ENCODE results near the gene ST3GAL4.
"Not testable (repeated sequence)": the region's sequence is repeated elsewhere in the genome, so short reads cannot be mapped to it uniquely, and the experiment has no call there.

ST3GAL4 gene, protein sequence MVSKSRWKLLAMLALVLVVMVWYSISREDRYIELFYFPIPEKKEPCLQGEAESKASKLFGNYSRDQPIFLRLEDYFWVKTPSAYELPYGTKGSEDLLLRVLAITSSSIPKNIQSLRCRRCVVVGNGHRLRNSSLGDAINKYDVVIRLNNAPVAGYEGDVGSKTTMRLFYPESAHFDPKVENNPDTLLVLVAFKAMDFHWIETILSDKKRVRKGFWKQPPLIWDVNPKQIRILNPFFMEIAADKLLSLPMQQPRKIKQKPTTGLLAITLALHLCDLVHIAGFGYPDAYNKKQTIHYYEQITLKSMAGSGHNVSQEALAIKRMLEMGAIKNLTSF

DNA sequence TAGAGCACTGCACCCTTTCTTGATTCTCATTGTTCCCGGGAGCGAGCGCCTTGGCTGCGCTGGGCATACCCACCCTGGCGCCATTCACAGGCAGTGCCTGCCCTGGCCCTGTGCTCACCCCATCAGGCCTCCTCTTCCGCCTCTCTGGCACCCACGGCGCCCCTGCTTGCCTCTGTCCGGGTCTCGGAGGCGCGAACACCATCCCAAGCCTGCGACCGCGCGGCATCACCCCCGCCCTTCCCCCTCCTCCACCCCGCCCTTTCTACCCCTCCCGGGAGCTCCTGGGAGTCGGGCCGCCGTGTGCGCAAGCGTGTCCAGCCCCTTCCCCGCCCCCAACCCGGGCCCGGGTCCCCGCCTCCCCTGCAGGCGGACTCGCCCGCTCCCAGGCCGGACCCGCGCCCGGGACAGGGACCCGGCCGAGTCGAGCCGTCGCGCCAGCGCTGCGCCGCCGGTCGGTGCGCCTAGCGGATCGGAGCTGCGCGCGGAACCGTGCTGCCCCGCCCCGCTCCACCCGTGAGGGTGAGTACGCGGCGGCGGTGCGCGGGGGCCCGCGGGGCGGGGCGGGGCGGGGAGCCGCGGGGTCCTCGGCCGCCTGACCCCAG is at the start of gene ST3GAL4:
Gene ST3GAL4 (plus strand): TSS at position 363 of the 602 bp plus-strand sequence. CDS start 50,470 bp downstream, outside the sequence.
- peak; percentile 39 for DNase-seq

DNA sequence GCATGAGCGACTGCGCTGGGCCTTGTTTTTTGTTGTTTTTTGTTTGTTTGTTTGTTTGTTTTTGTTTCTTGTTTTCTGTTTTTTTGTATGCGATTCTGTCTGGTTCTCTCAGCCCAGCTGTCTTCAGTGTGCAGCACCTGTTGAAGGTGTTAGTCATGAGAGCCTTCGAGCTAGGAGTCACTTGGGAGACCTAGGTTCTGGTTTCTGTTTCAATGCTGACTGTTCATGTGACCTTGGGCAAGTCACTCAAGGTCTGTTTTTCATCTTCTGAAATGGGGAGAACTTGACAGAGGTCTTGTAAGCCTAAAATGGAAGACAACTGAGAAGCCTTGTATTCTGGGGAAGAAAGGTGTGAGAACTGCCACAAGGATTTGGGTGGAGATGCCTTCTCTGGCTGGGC is 49.8 kb upstream of the ST3GAL4 start:
- DNase-seq: no peak

DNA sequence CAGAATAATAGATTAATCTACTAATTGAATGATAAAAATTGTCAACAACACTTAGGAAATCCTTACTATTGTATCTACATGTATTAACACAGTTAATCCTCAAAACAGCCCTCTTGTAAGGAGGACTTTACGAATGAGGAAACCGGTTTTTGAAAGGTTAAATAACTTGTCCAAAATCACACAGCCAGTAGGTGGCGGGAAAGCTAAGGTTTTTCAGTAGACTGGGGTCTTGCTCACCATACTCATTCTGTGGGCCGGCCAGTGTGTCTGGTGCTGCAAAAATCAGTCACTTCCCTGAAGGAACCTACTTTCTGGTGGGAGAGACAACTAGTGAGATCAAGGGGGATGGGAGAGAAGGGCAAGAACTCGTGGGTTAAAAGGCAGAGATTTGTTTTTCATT is 47.8 kb upstream of the ST3GAL4 start:
- peak; percentile 48 for DNase-seq

DNA sequence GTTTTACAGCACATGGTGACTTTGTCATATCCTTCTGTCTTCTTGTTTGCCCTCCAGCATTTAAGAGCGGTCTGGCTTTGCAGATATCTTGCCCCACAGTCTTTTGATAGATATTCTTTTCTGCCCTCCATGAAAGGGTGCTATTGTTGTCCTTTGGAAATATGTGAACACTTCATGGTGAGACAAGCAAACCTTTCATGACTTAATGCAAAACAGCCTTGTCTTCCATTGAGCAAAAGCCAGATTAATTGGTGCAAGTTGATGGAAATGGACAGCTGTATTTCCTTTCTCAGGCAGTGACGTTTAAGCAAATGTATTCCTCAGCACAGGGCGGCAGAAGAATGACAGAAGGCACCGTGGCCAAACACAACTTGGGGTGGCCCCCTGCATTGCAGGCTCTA is 47.2 kb upstream of the ST3GAL4 start:
- no peak for DNase-seq

- DNase-seq: not testable (repeated sequence)
Observed at GRCh38 chr11:126308771-126309170, 46.7 kb upstream of the ST3GAL4 start.

- peak; percentile 75 for DNase-seq
Observed at GRCh38 chr11:126310200-126310991, 45.1 kb upstream of the ST3GAL4 start.

GRCh38 chr11:126310992-126311310 is 44.5 kb upstream of the ST3GAL4 start:
- DNase-seq: no peak

- peak; percentile 38 for DNase-seq
Observed at GRCh38 chr11:126311401-126312291, 43.8 kb upstream of the ST3GAL4 start.

DNA sequence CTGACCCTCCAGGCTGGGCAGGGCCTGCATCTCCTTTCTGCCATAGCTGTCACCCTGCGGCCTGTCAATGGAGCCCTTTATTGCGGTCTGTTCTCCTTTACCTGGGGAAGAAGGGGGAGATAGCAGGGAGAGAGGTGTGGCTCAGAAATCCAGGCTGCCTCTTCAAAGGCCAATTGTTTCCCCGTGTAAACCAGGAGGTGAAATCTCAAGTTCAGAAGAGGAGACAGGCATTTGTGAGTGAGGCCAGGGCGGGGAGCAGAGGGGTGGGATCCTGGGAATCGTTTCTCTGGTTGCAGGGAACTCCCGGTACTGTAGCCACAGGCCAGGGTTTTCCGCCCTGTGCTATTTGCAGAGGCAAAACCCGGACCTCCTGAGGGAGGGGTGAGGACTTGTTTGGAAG is 42.5 kb upstream of the ST3GAL4 start:
- DNase-seq: no peak

DNA sequence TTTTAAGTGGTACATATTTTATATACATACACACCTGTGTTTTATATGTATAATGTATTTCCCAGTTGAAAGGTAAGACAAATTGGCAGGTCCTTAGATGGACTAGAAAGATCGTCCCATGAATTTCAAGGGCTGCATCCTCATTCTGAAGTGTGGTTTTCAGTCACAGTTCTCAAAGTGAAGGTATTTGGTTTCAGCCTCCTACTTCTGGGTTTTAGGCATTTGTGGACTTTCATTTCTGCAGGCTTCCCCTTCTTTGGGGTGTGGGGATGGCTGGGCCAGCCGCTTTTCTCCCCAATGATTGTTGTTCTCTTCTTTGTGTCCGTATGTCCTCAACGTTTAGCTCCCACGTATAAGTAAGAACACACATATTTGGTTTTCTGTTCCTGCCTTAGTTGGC is 41.7 kb upstream of the ST3GAL4 start:
- DNase-seq: no peak

DNA sequence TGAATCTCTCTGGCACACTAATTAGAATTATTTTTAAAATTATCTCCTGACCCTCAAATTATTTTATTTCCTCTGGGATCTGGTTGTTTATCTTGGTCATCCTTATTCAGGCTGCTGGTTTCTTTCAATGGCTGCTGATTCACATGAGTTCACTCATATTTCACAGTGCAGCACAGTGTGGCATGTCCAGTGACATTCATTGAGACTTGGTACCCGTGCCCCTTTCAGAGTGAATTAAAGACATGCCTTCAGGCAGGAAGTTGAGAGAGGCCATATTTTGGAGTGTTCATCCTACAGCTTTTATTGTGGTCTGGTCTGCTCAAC is 38.1 kb upstream of the ST3GAL4 start:
- DNase-seq: no peak

DNA sequence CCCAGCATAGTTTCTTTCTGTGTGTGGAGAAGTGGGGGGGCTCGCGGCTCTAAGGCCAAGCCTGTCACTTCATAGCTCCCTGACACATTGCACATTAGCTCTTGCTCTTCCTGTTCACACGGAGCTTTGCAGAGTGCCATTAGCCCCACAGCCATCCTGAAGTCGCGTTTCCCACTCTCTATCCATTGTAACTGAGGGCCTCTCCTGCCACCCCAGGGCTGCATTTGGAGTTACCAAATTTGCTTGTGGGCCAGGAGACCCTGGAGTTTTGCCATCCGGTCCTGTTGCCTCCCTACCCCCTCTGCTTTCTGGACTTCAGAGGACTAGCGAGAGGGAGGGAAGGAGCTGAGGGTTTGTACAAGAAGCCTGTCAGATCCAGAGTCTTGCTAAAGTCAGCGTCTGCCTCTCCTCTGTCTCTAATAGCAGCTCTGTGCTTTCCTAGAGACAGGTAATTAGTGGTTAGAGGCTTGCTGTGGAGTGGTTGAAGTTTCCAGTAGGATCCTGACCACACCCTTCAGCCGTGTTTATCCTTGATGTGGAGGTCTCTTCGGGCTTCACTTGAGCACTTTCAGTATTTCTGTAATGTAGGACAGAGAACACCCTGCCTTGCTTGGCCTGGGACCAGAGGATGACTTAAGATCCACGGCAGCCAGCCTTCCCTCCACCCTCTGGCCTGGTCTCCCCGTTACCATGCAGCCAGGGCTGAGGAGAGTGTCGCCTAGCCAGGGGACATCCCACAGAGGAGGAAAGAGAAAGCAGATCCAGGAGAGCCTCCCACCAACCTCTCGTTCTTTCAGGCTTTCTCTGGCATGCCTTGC is 37.5 kb upstream of the ST3GAL4 start:
- DNase-seq: peak; percentile 47

DNA sequence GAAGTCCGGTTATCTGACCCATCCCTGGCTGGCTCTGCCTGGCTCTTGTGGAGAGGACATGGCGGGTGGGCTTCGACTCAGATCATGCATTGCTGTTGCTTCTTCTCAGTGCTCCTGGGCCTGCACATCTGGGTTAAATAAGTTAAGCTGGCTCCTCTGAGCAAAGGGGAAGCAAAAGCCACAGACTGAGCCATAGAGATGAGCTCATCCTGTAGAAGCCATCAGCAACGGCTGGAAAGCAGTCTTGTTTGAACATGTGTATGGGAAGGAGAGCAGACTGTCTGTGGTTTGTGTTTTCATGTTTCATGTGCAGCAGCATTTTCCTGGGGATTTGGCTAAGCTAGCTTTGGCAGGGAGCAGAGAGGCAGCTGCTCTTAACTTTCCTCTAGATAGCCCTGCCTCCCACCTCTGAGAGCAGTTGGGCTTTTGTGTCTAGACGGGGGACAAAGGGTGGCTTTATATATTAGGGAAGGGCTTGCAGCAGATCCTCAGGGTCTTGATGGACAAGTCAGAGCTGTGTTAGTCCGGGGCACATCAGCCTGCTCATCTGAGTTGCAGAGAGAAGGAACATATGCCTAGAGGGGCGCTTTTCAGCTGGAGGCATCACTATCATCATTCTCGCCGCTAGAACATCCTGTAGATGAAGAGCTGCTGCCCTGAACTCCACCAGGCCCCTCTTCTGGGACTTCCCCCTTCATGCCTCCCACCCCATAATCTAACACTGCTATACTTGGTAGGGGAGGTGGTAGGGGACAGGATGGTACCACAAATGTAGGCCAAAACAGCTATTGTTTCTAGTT is 36.7 kb upstream of the ST3GAL4 start:
- DNase-seq: peak; percentile 85

- DNase-seq: no peak
Observed at GRCh38 chr11:126319374-126319740, 36.1 kb upstream of the ST3GAL4 start.

GRCh38 chr11:126322996-126323395 is 32.5 kb upstream of the ST3GAL4 start:
- DNase-seq: no peak

DNA sequence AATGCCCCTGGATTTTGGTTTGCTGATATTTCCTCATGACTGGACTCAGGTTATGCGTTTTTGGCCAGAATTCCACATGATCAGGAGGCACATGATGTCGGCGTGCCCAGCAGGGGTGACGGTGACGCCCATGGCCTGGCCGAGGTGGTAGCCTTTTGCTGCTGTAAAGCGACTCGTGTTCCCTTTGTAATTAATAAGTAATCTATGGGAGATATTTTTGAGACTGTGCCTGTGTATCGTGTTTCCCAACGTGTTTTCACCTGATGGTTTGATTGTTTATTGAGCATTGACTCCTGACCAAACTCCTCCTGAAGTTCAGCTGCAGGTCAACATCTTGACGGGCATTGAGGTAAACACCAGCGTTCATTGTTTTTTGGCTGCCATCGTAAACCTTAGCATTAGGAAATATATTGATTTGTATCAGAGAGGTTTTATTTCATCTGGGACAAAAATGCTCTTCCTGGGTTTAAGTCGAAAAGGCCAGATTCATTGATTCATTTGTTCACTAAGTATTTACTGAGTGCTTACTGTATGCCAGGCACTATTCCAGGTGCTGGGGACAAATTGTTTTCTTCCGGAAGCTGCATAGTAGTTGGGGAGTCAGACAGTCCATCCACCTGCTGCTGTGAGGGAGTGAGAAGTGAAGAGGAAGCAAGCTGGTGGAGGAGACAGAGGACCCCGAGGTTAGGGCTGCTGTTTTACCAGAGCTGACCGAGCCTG is 28.0 kb upstream of the ST3GAL4 start:
- DNase-seq: no peak

DNA sequence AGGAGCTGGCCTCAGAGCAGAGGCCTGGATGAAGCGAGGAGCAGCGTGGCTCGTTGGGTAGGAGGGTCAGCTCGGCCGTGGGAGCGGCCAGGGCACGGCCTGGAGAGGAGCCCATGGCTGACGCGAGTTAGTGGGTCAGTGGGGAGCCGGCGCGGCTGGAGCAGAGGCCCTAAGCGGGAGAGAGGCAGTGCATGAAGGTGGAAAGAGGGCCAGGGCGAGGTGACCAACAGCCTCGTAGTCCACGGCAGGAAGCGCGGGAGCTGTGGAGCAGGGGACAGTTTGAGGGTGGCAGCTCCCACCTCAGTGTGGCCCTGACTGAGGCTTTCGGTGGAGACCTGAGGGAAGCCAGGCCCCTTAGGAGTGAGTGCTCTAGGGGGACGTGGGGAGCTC is 27.5 kb upstream of the ST3GAL4 start:
- DNase-seq: no peak

DNA sequence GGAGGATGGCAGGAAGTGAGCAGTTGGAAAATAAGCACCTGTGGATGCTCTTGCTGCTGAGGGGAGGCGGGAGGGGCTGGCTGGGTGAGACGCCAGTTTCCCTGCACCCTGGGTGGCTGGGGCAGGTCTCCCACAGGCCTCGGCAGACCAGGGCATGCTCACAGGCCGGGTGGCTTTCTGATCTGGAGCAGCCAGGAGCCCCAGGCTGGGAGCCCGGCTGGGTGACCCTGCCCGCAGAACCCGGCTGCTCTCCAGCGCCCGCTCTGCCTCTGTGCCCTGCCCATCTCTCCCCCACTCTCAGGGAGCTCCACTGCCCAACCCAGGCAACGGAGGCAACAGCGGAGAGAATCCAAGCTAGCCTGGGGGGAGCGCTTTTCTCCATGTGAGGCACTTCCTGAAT is 27.0 kb upstream of the ST3GAL4 start:
- DNase-seq: no peak

DNA sequence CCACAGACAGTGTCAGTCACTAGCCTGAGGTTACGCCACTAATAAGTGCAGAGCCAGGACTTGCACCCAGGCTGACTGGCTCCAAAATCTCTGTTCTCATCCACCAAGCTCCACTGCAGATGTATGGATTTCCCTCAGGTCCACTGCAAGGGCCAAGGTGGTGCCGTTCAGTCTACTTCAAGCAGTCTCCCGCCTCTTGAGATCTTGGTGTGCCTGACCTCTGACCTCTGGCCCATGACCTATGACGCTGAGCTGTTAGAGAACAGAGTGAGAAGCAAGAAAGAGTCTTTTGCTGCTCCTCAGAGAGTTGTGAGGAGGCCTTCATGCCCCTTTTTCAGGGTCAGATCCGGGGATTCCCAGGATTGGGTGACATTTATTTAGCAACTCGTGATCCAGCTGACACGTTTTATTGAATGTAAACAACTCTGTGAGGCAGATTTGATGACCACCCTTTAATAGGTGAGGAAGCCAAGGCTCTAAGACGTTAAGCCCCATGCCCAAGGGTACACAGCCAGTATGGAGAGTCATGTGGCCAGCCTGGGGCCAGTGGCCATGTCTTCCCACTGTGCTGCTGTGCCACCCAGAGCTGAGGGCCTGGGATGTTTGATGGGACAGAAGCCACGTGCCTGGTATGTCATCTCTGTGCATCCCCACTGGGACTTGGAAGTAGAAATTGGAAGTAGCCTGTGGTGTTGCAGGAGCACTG is 26.4 kb upstream of the ST3GAL4 start:
- DNase-seq: no peak

DNA sequence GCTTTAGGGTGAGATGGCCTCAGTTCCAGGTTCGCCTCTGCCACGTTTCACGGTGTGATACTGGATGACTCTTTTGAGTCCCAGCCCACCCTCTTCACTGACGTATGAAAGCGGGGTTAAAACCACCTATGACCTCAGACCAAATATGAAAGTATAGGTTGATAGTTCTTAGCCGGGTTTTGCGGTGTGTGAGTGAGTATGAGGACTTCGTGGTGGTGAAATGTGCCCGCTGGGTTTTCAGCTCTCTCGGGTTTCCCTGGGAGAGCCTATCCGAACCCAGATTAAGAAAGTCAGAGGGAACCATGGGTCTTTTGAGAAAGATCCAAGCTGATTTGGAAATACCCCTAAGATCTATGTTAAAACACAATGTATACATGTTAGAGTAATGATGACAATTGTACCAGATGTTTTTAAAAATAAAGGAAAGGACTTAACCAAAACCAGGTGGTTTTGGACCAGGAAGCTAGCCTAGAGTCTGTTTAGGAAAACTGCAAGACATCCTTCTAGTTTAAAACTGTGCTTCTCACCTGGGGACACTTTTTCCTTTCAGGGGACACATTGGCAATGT is 25.8 kb upstream of the ST3GAL4 start:
- DNase-seq: no peak

Measured in KG1 (cell line).